Ishikawa (cell line): ENCODE measurements around the gene FAN1.

Experiments
- CEBPB ChIP-seq: IDR thresholded peaks from 2 replicates; pipeline ENCODE4 v1.6.1; 2012
- EGR1 ChIP-seq: IDR thresholded peaks from 2 replicates; pipeline ENCODE4 v1.6.1; 2012
- ZBTB7A ChIP-seq: IDR thresholded peaks from 2 replicates; pipeline ENCODE4 v1.6.1; 2012; ENCODE audit warnings: low read depth

GRCh38 chr15:30974112-30974511 is 70.4 kb downstream of the FAN1 start:
- TF ChIP-seq ZBTB7A, result no peak
- no peak for TF ChIP-seq EGR1
- no peak for TF ChIP-seq CEBPB
